Inflammatory macrophage treated with lipopolysaccharide for 4 hours (primary cell): ENCODE results near the gene ZDHHC17.
"Not testable (repeated sequence)": the region's sequence is repeated elsewhere in the genome, so short reads cannot be mapped to it uniquely, and the experiment has no call there.

Source experiments
- DNase-seq: peaks from one replicate; pipeline ENCODE4 v3.0.0-alpha.2; 2020

ZDHHC17 gene, protein sequence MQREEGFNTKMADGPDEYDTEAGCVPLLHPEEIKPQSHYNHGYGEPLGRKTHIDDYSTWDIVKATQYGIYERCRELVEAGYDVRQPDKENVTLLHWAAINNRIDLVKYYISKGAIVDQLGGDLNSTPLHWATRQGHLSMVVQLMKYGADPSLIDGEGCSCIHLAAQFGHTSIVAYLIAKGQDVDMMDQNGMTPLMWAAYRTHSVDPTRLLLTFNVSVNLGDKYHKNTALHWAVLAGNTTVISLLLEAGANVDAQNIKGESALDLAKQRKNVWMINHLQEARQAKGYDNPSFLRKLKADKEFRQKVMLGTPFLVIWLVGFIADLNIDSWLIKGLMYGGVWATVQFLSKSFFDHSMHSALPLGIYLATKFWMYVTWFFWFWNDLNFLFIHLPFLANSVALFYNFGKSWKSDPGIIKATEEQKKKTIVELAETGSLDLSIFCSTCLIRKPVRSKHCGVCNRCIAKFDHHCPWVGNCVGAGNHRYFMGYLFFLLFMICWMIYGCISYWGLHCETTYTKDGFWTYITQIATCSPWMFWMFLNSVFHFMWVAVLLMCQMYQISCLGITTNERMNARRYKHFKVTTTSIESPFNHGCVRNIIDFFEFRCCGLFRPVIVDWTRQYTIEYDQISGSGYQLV

DNA sequence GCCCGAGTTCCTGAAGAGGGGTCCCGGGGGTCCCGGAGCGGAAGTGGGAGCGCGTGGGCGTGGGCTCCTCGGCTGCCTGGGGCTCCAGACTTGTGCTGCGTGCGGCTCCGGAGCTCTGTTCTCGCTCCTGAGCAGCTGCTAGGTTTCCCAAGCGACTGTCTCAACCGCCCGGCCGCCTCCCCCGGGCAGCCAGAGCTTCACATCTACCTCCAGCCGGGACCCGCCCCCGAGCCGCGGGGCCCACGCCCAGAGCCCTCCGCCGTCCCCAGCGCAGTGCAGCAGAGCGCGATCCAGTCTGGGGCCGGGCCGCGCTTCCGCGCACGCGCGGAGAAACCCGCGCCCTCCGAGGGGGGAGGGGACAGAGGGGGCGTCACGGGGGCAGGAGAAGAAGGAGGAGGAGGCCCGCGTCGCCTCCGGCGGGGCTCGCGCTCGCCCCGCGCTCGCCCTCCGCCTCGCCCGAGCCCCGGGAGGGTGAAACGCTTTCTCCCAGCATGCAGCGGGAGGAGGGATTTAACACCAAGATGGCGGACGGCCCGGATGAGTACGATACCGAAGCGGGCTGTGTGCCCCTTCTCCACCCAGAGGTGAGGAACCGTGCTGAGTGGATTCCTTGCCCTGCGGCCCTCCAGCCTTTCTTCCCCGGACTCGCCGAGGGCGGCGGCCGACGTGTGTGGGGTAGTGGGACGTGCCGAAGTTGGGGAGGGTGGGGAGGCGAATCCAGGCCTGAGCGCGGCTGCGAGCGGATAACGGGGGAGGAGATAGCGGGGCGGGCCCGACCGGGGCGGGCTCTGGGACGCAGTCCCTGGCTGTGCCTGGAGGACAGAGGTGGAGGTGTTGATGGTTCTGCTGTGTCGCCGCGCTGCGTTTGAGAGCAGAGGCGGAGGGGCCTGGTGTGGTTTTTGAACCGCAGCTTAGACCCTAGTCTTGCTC, at the start of gene ZDHHC17:
Gene ZDHHC17 (plus strand): TSS at position 370 of the 930 bp plus-strand sequence. CDS start 122 bp downstream, at position 492.
- peak; percentile 85 for DNase-seq

- no peak for DNase-seq
Measured at GRCh38 chr12:76714415-76714814, 49.5 kb upstream of the ZDHHC17 start.

DNA sequence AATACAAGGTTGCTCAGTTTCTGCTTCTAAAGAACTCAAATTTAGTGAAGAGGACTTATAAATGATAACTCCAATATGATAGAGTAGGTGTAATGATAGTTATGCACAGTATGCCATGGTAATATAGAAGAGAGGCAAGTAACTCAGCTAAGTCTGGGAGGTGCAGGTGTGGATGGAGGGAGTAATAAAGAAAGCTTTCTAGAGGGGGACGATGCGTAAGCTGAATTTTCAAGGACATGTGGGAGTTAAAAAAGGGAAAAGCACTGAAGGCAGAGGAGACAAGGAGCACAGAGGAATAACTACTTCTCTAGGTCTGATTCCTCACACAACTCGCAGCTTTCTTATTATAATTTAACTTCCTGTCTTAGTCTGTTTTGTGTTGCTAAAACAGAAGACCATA, 49.1 kb upstream of the ZDHHC17 start:
- no peak for DNase-seq

DNA sequence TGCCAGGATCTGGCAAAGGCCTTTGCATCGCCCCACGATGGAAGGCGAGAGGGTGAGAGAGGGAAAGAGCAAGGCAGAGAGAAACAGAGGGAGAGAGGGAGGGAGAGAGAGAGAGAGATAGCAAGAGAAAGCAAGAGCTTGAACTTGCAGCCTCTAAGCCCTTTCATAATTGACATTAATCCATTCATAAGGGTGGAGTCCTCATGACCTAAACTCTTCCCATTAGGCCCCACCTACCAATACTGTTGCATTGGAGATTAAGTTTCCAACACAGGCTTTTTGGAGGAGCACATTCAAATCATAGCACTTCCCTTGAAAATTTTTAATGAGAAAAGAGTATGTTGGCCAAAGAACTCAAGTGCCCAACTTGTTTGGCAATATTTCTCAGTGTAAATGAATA, 48.6 kb upstream of the ZDHHC17 start:
- no peak for DNase-seq

DNA sequence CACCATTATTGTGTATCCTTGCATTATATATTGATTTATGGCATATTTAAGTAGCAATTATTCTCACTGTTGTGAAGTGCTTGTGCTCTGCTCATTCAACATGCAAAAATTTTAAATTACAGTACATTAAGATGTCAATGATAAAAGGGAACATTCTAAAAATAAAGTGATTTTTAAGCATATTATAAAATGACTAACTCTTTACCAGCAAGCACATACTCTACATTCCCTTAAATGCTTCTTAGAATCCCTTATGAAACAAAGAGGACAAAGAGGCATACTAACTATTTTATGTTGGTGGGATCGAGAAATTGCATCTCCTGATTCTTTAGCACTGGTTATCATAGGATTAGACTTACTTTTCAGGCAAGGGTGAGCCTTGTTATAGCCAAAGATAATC, 46.6 kb upstream of the ZDHHC17 start:
- DNase-seq: no peak

DNA sequence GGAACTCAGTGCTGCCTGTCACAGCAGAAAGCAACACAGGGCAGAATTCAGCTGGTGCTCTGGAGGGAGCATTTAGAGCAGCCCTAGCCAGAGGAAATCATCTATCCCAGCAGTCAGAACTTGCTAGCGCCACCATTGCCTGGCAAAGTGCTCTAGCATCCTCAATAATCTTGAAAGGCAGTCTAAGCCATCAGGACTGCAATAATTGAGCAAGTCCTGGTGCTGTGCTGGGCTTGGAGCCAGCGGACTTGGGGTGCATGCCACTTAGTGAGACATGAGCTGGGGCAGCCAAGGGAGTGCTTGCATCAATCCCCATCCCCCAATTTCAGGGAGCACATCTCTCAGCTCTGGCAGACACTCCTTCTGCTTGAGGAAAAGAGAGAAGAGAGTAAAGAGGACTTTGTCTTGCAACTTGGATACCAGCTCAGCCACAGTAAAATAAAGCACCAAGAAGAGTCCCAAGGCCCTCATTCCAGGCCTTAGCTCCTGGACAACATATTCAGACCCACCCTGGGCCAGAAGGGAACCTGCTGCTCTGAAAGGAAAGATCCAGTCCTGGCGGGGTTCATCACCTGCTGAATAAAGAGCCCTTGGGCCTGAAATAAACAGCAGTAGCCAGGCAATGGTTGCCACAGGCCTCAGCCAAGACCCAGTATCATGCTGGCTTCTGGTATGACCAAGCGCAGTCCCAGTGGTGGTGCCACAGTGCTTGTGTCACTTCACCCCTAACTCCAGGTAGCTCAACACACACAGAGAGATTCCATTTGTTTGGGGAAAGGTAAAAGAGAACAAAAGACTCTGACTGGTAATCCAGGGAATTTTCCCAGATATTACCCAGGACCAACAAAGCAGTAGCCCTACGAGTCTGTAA, 44.5 kb upstream of the ZDHHC17 start:
- DNase-seq: no peak

DNA sequence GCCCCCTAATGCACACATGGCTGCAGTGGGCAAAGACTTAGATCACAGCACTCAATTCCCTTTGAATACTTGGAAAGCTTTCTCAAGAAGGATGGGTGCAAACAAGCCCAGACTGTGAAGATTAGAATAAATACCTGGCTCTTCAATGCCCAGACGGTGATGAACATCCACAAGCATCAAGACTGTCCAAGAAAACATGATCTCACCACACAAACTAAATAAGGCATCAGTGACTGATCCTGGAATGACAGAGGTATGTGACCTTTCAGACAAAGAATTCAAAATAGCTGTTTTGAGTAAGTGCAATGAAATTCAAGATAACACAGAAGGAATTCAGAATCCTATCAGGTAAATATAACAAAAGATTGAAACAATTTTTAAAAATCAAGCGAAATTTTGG, 43.8 kb upstream of the ZDHHC17 start:
- DNase-seq: no peak

DNA sequence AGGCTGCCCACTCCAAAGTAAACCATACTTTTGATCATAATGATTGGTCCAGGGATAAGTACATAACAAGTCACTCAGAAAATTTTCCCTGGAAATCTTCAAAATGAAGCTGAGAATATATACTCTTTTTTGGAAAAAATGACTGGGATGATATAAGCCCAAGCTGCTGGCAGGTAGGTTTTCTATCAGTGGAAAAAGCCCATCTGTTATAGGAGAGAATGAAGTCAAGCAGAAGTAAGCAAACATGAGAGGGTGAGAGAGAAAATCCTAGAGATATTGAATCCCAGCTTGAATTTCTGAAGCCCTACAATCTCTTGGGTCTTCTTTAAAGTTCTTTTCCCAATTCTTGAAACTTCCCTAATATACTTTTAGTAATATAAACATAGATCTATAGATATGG, 37.3 kb upstream of the ZDHHC17 start:
- DNase-seq: no peak

DNA sequence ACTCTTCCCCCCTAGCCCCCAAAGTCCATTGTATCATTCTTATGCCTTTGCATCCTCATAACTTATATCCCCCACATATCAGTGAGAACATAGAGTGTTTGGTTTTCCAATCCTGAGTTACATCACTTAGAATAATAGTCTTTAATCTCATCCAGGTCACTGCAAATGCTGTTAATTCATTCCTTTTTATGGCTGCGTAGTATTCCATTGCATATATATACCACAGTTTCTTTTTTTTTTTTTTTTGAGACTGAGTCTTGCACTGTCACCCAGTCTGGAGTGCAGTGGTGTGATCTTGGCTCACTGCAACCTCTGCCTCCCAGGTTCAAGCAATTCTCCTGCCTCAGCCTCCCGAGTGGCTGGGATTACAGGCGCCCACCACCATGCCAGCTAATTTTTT, 31.7 kb upstream of the ZDHHC17 start:
- DNase-seq: not testable (repeated sequence)

GRCh38 chr12:76737689-76738088, 26.2 kb upstream of the ZDHHC17 start:
- not testable (repeated sequence) for DNase-seq

DNA sequence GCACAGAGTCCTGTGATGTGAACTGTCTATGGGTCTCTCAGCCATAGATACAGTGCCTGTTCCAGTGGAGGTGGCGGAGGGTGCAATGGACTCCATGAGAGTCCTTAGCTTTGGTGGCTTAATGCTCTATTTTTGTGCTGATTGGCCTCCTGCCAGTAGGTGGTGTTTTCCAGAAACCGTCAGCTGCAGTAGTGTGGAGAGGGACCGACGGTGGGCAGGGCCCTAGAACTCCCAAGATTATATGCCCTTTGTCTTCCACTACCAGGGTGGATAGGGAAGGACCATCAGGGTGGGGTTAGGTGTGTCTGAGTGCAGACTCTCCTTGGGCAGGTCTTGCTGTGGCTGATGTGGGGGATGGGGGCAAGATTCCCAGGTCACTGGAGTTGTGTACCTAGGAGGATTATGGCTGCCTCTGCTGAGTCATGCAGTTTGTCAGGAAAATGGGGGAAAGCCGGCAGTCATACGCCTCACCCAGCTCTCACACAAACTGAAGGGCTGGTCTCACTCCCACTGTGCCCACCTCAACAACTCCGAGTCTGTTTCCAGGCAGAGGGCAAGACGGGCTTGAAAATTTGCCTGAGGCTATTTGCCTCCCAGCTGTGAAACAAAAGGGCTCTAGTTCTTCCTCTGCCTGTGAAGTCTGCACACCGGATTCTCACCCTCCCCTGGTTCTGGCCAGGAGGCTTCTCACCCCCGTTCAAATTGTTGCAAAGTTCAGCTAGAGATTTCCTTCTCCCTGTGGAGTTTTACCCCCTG, 24.9 kb upstream of the ZDHHC17 start:
- no peak for DNase-seq

DNA sequence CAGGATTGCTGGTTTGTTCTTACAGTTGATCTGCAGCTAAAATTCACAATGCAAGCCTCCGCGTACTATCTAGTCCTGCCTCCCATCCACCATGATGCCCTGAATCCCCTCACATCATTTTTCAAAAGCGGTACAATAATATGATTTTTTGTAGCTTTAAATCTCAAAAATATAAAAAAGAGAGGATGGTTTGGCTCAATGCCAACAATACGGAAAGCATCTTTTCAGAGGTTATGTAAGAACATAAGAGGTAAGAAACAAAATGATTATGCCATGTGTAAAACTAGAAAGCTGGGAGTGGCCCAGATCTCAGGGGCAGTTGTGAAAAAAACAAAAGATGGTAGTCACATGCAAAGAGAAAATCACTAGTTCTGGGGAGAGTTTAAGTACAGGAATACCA, 24.0 kb upstream of the ZDHHC17 start:
- no peak for DNase-seq

DNA sequence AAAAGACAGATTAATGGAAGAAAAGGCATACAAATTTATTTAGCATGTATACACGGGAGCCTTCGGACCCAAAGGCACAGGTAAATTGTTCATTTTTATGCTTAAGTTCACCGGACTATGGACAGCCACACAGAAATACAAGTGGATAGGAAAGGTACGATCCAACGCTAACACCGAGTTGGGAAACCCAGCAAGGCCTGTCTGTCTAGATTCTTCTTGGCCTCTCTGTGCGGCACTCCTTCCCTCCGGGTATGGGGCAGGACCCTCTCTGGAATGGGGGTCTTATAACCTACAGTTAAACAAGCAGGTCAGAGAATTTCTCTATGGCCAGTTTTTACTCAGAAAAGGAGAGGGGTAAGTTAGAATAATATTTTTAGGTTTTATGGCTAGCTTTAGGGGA, 23.4 kb upstream of the ZDHHC17 start:
- no peak for DNase-seq

DNA sequence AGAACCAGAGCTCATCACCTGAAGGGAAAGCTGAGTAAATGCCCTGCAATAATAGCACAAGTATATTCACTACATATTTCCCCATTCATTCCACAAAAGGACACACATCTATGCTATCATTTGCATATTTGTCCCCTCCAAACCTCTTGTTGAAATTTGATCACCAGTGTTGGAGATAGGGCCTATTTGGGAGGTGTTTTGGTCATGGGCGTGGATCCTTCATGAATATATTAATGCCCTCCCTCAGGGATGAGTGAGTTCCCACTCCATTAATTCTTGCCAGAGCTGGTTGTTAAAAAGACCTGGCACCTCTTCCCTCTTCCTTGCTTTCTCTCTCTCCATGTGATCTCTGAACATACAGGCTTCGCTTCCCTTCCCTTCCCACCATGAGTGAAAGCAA, 18.6 kb upstream of the ZDHHC17 start:
- no peak for DNase-seq

DNA sequence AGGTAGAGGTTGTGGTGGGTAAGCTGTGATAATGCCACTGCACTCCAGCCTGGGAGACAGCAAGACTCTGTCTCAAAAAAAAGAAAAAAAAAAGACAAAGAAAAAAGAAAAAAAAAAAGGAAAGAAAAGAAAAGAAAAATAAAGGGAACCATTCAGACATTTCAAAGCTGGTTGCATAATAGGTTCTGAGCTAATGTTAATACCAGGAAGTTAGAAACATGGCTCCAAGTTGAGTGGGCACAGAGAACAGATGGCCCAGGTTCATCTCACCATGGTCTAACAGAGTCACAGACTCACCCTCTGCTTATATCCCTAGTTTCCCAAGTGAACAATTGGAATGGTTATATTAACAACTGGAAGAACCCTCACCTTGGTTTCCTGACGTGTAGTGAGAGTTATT, 17.4 kb upstream of the ZDHHC17 start:
- peak; percentile 59 for DNase-seq

GRCh38 chr12:76747245-76747644, 16.7 kb upstream of the ZDHHC17 start:
- no peak for DNase-seq

DNA sequence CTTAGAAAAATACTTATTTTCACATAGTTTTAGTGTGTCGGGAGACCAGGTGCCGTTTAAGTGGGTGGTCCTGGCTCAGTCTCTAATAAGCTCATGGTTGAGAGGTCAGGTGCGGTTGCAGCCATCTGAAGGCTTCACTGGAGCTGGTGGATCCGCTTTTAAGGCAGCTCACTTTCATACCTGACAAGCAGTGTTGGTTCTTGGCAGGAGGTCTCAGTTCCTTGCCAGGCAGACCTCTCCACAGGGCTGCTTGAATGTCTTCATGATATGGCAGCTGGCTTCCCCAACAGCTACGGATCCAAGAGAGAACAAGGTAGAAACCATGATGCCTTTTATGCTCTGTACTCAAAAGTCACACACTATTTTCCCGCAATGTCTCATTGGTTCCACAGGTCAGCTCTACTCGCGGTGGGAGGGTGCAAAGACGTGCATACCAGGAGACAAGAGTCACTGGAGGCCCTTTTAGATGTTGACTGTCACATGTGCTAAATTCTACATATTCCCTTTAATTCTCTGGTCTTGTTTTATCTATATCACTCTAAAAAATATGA, 8.0 kb upstream of the ZDHHC17 start:
- DNase-seq: no peak

GRCh38 chr12:76757694-76758093, 6.2 kb upstream of the ZDHHC17 start:
- DNase-seq: no peak

- no peak for DNase-seq
Measured at GRCh38 chr12:76762601-76762980, 1.3 kb upstream of the ZDHHC17 start.

DNA sequence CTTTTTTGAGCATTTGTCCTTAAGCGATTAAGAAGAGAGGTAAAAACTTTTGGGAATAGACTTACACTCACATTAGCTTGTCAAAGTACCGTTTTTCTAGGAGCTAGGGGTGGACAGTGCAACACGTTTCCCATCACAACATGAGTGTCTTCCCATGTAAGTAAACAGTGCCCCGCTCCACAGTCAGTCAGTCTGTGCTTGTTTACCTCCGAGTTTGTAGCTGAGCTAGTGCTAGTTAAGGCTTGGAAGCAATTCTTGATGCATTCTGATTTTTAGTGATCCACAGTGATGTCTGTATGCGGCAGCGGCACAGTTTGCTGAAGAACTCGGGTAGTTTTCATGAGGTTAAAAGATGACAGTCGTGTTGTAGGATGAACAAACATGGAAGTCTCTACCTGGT, 941 bp downstream of the ZDHHC17 start:
- no peak for DNase-seq

GRCh38 chr12:76765598-76765997, 1.7 kb downstream of the ZDHHC17 start:
- no peak for DNase-seq
